AG04449 (cell line): ENCODE data around the gene CD46.

Source experiments
- CTCF ChIA-PET: fragments of 350-600 bp; formaldehyde crosslinking; extraction: SDS; loops from one replicate; lab custom pipeline; 2021; ENCODE audit warnings: antibody characterized with exemption; lab: Yijun Ruan, JAX
- POLR2A ChIA-PET: fragments of 400-600, 350-600 bp; formaldehyde crosslinking; extraction: SDS; loops from one replicate; lab custom pipeline; 2020; ENCODE audit warnings: antibody characterized with exemption, inconsistent platforms; lab: Yijun Ruan, JAX
- DNase-seq: peaks from one replicate; pipeline ENCODE4 v3.0.0-alpha.2; 2010; ENCODE audit warnings: low read depth, low spot score
- H3K4me3 ChIP-seq: 2 replicates; pipeline ENCODE4 v1.5.1; 2011; ENCODE audit warnings: low read depth, mild to moderate bottlenecking, control low read depth, low read length
- TF ChIP-seq, protein P1 (sequence below): IDR thresholded peaks from one replicate; pipeline ENCODE4 v1.5.1; 2011; ENCODE audit warnings: mild to moderate bottlenecking, moderate library complexity, low read length, control low read depth, inconsistent platforms; ENCODE audit not compliant: insufficient read depth; ENCODE audit errors: missing control alignments

Gene CD46

DNA sequence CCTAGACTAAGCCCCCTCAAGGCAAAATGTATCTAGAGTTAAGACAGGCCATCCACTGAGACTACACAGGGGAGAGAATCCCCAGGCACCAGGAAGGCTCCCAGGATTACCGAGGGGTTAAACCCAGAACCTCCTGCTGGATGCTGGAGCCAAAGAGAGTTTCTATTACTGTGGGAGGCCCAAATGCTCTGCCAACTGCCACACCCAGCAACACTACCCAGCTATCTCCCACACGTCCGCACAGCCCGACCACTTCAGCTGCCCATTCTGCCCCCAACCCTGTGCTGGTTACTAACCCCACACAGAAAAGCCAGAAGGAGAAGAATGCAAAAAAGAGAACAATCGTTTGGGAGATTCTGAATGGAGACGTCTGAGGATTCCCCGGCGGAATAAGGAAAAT, 63.6 kb downstream of the CD46 start:
- H3K4me3 ChIP-seq, result no peak overlapping the region
- CTCF ChIA-PET, result interaction anchor here (1.0 kb wide), 1 partner anchor 14 kb away, joined by 3 read pairs; no protein-coding TSS in a partner anchor
- TF ChIP-seq, protein P1, sequence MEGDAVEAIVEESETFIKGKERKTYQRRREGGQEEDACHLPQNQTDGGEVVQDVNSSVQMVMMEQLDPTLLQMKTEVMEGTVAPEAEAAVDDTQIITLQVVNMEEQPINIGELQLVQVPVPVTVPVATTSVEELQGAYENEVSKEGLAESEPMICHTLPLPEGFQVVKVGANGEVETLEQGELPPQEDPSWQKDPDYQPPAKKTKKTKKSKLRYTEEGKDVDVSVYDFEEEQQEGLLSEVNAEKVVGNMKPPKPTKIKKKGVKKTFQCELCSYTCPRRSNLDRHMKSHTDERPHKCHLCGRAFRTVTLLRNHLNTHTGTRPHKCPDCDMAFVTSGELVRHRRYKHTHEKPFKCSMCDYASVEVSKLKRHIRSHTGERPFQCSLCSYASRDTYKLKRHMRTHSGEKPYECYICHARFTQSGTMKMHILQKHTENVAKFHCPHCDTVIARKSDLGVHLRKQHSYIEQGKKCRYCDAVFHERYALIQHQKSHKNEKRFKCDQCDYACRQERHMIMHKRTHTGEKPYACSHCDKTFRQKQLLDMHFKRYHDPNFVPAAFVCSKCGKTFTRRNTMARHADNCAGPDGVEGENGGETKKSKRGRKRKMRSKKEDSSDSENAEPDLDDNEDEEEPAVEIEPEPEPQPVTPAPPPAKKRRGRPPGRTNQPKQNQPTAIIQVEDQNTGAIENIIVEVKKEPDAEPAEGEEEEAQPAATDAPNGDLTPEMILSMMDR, result no peak
- POLR2A ChIA-PET, result no interaction called here
- DNase-seq, result no peak

DNA sequence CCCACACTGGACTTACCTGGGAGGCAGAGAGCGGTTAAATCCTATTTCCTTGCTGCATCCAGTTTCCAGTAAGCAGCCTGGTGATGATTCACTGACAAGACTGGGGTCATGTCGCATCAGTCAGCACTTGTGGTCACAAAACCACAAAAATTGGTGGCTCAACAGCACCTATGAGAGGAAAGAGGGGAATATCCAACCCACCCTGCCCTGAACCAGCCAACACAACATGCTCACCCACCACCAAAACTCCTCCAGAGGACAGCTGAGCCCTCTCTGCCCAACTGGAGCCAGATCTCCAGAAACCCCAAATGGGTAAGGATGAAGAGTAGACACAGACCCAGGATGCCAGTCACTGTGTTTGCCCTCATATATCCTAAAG, 64.0 kb downstream of the CD46 start:
- H3K4me3 ChIP-seq, result no peak overlapping the region
- CTCF ChIA-PET, result interaction anchor here (1.0 to 1.1 kb wide), 2 partner anchors 19 to 53 kb away, joined by 3 read pairs; no protein-coding TSS in a partner anchor
- POLR2A ChIA-PET, result no interaction called here
- no peak for DNase-seq
- TF ChIP-seq, protein P1, result no peak

DNA sequence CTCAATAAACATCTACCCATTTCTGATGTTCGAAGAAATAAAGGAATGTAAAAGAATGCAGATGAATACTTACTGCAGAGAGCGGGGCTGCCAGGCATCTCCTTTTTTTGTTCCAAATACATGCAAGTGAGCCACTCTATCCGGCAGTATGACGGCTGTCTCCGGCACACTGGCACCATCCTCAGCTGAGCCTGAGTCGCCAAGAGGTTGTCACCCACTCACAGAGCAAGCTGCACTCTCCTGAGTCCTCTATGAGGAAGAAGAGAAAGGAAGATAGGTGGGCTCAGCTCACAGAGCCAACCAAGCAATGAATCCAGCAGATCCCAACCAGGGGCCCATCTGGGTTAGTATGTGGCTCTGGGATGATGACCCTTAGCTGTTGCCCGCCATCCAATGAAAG, 65.3 kb downstream of the CD46 start:
- ChIA-PET CTCF (interaction anchor here (0.8 to 26.9 kb wide), 3 partner anchors 12 to 45 kb away, joined by 3 to 547 read pairs (median 6); no protein-coding TSS in a partner anchor), POLR2A (no interaction called here)
- TF ChIP-seq, protein P1, result no peak
- no peak overlapping the region for H3K4me3 ChIP-seq
- no peak for DNase-seq

DNA sequence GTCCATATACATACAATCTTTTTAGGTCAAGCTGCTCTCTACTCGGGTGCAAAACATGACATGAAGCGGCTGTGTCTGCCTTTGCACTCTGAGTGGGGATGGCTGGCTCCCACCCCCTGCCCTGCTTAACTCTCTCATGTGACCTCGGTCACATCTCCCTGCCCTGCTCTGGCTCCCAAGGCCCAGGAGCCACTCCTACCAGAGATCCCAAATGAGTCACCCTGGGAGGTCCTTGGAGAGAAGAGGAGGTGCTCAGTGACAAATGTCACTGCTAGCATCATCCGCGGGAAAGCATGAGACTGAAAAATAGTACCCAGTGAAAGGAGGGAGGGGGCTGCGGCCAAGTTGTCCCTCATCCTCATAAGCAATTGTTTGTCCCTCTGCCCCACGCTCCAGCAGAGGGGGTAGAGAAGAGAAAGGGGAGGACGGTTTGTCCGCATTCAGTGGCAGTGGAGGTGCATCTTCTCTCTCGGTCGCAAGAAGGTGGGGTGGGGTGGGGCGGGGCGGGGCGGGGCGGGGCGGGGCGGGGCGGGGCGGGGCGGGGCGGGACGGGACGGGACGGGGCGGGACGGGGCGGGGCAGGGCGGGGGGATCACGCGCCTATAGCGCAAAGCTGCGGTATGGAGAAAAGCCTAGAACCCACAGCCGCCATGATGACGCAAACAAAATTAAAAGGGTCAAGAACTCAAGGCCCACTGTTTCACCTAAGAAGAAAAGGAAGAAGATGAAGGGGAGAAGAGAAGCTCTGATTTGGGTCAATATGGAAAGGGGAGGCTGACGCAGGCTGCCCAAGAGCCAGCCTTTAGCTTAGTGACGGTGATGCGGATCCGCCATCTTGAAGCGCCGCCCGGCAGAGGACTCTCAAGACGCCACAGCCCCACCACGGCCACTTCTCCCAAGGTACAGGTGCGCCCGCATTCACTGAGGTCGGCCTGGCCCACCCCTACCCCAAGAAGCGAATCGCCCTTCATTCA, 66.2 kb downstream of the CD46 start:
- ChIA-PET CTCF (interaction anchor here (0.8 to 26.9 kb wide), 9 partner anchors 7 to 151 kb away, joined by 3 to 547 read pairs (median 6); no protein-coding TSS in a partner anchor), POLR2A (no interaction called here)
- DNase-seq, result no peak
- H3K4me3 ChIP-seq, result no peak overlapping the region
- TF ChIP-seq, protein P1, result no peak

DNA sequence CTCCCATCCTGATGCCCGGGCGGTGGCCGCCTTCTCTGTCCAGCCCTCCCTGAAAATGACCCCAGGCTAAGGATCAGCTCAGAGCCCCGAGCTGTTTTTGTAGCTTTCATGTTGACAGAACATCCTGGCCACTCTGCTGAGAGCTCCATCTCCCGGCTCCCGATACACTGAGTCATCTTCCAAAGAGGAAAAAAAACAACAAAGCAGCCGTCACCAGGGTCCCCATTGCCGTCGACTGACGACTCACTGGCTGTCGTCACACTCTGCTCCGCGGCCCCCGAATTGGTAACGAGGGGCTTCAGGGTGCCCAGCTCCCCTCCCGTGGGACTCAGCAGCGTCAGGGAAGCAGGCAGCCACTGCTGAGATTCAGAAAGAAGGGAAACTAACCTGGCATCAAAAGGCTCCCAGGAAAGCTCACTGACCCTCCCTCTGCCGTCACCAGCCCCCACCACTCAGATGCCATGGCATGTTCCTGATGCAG, 67.2 kb downstream of the CD46 start:
- peak overlapping the region; percentile 18; the same call in 1 of the 2 replicates for H3K4me3 ChIP-seq
- ChIA-PET CTCF (interaction anchor here (0.7 to 26.9 kb wide), 10 partner anchors 8 to 150 kb away, joined by 3 to 547 read pairs (median 6); no protein-coding TSS in a partner anchor), POLR2A (no interaction called here)
- DNase-seq, result no peak
- TF ChIP-seq, protein P1, result no peak
